ENCODE data around the gene NCOA3.

DNA sequence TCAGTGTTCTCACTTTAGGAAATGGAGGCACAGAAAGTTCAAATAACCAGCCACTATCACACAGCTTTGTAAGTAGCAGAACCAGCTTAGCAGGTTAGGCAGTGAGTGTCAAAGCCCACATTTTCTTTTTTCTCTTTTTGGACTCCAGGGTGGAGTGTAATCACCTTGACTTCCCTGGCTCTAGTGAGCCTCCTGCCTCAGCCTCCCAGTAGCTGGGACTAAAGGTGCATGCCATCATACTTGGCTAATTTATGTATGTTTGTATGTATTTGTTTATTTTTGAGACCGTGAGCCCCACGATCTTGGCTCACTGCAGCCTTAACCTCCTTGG, 7.8 kb upstream of the NCOA3 start:
- no peak for TF ChIP-seq POLR2AphosphoS5 (IDR thresholded peaks at IDR 0.05; ENCODE audit: low read depth, low read length)
- TF ChIP-seq TAF1 (IDR thresholded peaks at IDR 0.05; ENCODE audit: borderline replicate concordance, low read depth, low read length), result no peak
